ENCODE results near the gene ZNF575.
"Not testable (repeated sequence)": the region's sequence is repeated elsewhere in the genome, so short reads cannot be mapped to it uniquely, and the experiment has no call there.

Gene ZNF575

DNA sequence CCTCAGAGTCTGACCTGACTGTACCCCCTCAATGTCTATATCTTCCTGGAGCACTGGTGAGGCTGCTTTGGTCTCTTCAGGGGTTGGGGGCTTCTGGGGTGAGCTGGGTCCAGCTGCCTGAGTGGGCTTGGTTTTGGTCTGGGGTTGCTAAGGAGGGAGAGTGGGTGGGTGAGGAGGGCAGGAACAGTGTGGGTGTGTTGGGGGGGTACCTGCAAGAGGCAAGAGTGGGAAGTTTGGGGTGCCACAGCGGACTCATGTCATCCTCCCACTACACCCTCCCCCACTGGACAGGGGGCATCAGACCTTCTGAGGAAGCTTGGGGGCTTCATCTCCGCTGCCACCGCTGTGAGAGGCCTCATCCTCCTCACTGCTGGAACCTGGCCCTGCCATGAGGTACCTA, 13.6 kb downstream of the ZNF575 start:
- Histone ChIP-seq H3K79me2 (ENCODE audit: low read length) (no peaks in the 10 kb centered on the region), H3K36me3 (replicated peaks; ENCODE audit: low read depth, low read length) (peaks cover 30% of the 10 kb centered on the region), H3K9me3 (ENCODE audit: insufficient read depth, low read length) (no peaks in the 10 kb centered on the region), H3K27me3 (ENCODE audit: low read depth, low read length) (no peaks in the 10 kb centered on the region), H3K4me2 (ENCODE audit: low read length) (no peak overlapping the region), H3K9ac (ENCODE audit: low read length) (no peak overlapping the region), H2AFZ (ENCODE audit: low read depth, low read length) (no peak overlapping the region), H3K27ac (ENCODE audit: low read length) (no peak overlapping the region), H4K20me1 (ENCODE audit: insufficient read depth, low read length) (no peaks in the 10 kb centered on the region), H3K4me1 (ENCODE audit: low read length) (no peaks in the 10 kb centered on the region), H3K4me3 (ENCODE audit: low read length) (no peak overlapping the region)
- no peak for TF ChIP-seq EZH2phosphoT487 (IDR thresholded peaks at IDR 0.05; ENCODE audit: low read depth)
- TF ChIP-seq, protein P1, sequence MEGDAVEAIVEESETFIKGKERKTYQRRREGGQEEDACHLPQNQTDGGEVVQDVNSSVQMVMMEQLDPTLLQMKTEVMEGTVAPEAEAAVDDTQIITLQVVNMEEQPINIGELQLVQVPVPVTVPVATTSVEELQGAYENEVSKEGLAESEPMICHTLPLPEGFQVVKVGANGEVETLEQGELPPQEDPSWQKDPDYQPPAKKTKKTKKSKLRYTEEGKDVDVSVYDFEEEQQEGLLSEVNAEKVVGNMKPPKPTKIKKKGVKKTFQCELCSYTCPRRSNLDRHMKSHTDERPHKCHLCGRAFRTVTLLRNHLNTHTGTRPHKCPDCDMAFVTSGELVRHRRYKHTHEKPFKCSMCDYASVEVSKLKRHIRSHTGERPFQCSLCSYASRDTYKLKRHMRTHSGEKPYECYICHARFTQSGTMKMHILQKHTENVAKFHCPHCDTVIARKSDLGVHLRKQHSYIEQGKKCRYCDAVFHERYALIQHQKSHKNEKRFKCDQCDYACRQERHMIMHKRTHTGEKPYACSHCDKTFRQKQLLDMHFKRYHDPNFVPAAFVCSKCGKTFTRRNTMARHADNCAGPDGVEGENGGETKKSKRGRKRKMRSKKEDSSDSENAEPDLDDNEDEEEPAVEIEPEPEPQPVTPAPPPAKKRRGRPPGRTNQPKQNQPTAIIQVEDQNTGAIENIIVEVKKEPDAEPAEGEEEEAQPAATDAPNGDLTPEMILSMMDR (IDR thresholded peaks at IDR 0.05; ENCODE audit: low read depth, low read length), result no peak

DNA sequence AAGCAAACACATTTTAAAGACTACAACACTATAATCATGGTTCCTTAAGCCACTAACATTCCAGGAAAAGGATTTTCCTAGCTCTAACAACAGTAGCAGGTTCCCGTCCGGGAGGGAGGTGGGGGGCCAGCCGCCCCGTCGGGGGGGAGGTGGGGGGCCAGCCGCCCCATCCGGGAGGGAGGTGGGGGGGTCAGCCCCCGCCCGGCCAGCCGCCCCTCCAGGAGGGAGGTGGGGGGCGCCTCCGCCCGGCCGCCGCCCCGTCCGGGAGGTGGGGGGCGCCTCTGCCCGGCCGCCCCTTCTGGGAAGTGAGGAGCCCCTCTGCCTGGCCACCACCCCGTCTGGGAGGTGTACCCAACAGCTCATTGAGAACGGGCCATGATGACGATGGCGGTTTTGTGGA, 14.9 kb downstream of the ZNF575 start:
- H3K9me3 ChIP-seq (ENCODE audit: insufficient read depth, low read length); H3K27me3 ChIP-seq (ENCODE audit: low read depth, low read length); H3K9ac ChIP-seq (ENCODE audit: low read length); H3K4me1 ChIP-seq (ENCODE audit: low read length); H4K20me1 ChIP-seq (ENCODE audit: insufficient read depth, low read length); H2AFZ ChIP-seq (ENCODE audit: low read depth, low read length); H3K4me3 ChIP-seq (ENCODE audit: low read length); H3K4me2 ChIP-seq (ENCODE audit: low read length); H3K79me2 ChIP-seq (ENCODE audit: low read length); H3K27ac ChIP-seq (ENCODE audit: low read length): not testable (repeated sequence)
- H3K36me3 ChIP-seq (replicated peaks; ENCODE audit: low read depth, low read length), result peaks cover 29% of the 10 kb centered on the region

DNA sequence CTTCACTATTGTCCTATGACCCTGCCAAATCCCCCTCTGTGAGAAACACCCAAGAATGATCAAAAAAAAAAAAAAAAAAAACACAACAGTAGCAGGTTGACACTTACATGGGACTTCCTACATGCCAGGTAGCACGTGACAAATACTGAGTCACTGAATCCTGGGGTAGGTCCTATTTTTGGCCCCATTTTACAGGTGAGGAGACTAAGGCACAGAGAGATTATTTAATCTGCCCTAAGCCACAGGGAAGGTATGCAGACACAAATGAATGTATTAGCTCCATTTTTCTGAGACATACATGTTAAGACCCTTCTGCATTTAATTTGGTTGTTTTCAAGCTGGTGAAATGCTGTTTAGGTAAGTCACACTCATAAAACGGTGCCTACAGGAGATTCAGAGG, 15.7 kb downstream of the ZNF575 start:
- H3K36me3 ChIP-seq (replicated peaks; ENCODE audit: low read depth, low read length), result peaks cover 34% of the 10 kb centered on the region
- no peak for TF ChIP-seq EZH2phosphoT487 (IDR thresholded peaks at IDR 0.05; ENCODE audit: low read depth)
- TF ChIP-seq, protein P1 (IDR thresholded peaks at IDR 0.05; ENCODE audit: low read depth, low read length), result no peak
- no peaks in the 10 kb centered on the region for H4K20me1 ChIP-seq (ENCODE audit: insufficient read depth, low read length)
- H3K4me3 ChIP-seq (ENCODE audit: low read length), result no peak overlapping the region
- H3K4me2 ChIP-seq (ENCODE audit: low read length), result no peak overlapping the region
- H3K27me3 ChIP-seq (ENCODE audit: low read depth, low read length), result no peaks in the 10 kb centered on the region
- no peak overlapping the region for H3K27ac ChIP-seq (ENCODE audit: low read length)
- H3K79me2 ChIP-seq (ENCODE audit: low read length), result no peaks in the 10 kb centered on the region
- no peak overlapping the region for H2AFZ ChIP-seq (ENCODE audit: low read depth, low read length)
- no peaks in the 10 kb centered on the region for H3K4me1 ChIP-seq (ENCODE audit: low read length)
- no peak overlapping the region for H3K9ac ChIP-seq (ENCODE audit: low read length)
- no peaks in the 10 kb centered on the region for H3K9me3 ChIP-seq (ENCODE audit: insufficient read depth, low read length)

DNA sequence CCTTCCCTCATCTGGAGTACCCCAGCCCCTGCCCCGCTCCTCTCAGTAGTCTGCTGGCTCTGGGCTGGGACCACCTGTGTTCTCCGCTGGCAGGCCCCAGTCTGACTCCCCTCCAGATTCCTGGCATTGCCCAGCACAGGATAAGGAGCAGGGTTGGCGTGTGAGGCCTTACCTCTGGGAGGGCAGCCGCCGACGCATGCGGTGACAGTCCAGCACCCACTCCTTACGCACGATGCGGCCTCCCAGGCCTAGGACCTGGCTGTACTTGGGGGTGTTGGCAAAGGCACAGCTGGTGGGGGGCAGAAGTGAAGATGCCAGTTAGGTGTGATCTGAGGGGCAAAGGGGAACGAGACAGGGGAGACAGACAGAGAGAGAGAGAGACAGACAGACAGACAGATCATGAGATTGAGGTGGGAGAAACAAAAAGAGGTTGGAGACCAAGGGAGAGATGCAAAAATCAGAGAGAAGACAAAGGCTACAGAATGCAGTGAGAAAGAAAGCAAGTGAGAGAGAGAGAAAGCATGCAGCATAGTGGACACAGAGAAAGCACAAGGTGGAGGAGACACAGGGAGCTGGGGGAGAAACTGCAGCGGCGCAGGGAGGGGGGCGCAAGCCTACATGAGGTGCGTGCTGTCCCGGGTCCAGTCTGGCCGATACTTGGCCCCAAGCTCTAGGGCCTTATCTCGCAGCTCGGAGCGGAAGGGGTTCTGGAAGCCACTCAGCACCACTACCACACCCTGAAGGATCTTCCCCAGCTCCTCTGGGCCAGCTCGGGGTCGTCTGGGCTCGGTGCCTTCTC, 18.6 kb downstream of the ZNF575 start:
- Histone ChIP-seq H3K4me1 (ENCODE audit: low read length) (no peaks in the 10 kb centered on the region), H3K9me3 (ENCODE audit: insufficient read depth, low read length) (no peaks in the 10 kb centered on the region), H3K4me2 (ENCODE audit: low read length) (no peak overlapping the region), H2AFZ (ENCODE audit: low read depth, low read length) (no peak overlapping the region), H3K27me3 (ENCODE audit: low read depth, low read length) (no peaks in the 10 kb centered on the region), H3K9ac (ENCODE audit: low read length) (no peak overlapping the region), H3K4me3 (ENCODE audit: low read length) (no peak overlapping the region), H4K20me1 (ENCODE audit: insufficient read depth, low read length) (0 out of 2 replicates have a peak, but pooled peaks cover 3% of the 10 kb centered on the region), H3K27ac (ENCODE audit: low read length) (no peak overlapping the region), H3K36me3 (replicated peaks; ENCODE audit: low read depth, low read length) (peaks cover 34% of the 10 kb centered on the region), H3K79me2 (ENCODE audit: low read length) (no peaks in the 10 kb centered on the region)
- no peak for TF ChIP-seq EZH2phosphoT487 (IDR thresholded peaks at IDR 0.05; ENCODE audit: low read depth)
- TF ChIP-seq, protein P1 (IDR thresholded peaks at IDR 0.05; ENCODE audit: low read depth, low read length), result no peak
